Activated CD4-positive, alpha-beta T cell treated with anti-CD3 and anti-CD28 coated beads for 36 hours (primary cell): Measurements from ENCODE around the gene SURF2. TPM values are rescaled to one million over a fixed set of nuclear protein-coding genes. Genes with fewer than 3 reads are reported as not detected.
A peak's percentile ranks its signal among the peaks of the same experiment; 100 is the strongest.
"Not testable (repeated sequence)": the region's sequence is repeated elsewhere in the genome, so short reads cannot be mapped to it uniquely, and the experiment has no call there.

Experiments
- ATAC-seq: fragments of 200-7000 bp; cut with Tn5 transposase; one replicate; pipeline ENCODE4 v1.10.0; 2021; ENCODE audit warnings: mild to moderate bottlenecking, moderate library complexity
- CTCF ChIA-PET: fragments of 350-600 bp; sonication (Branson Sonifier 250); formaldehyde crosslinking; loops from one replicate; lab custom pipeline; 2021; ENCODE audit warnings: antibody characterized with exemption; lab: Charles Lee
- POLR2A ChIA-PET: fragments of 350-600 bp; sonication (Branson Sonifier 250); formaldehyde crosslinking; loops from one replicate; lab custom pipeline; 2021; ENCODE audit warnings: antibody characterized with exemption, inconsistent platforms; lab: Charles Lee
- DNase-seq: peaks from one replicate; pipeline ENCODE4 v3.0.0-alpha.2; 2020
- H3K27ac Mint-ChIP-seq: one replicate; pipeline ENCODE4 v1.8.0; 2021; ENCODE audit warnings: mixed read lengths
- H3K27me3 Mint-ChIP-seq: one replicate; pipeline ENCODE4 v1.8.0; 2021; ENCODE audit warnings: mixed read lengths
- H3K36me3 Mint-ChIP-seq: one replicate; pipeline ENCODE4 v1.8.0; 2021; ENCODE audit warnings: low read depth, mixed read lengths
- H3K4me1 Mint-ChIP-seq: one replicate; pipeline ENCODE4 v1.8.0; 2021; ENCODE audit warnings: mixed read lengths
- H3K4me3 Mint-ChIP-seq: one replicate; pipeline ENCODE4 v1.8.0; 2021; ENCODE audit warnings: mild to moderate bottlenecking, moderate library complexity, mixed read lengths
- H3K9me3 Mint-ChIP-seq: one replicate; pipeline ENCODE4 v1.8.0; 2021; ENCODE audit warnings: low read depth, mixed read lengths
- intact Hi-C, 2 experiments: fragments of 100-400 bp; cut with DNase I in 1 of 2; cut with micrococcal nuclease in 1 of 2; formaldehyde crosslinking; loops; one replicate each; pipeline versions ENCODE4 v1.14.2 to v1.15.1; 2022 to 2024; cut with DNase I, micrococcal nuclease
- total RNA-seq, 2 experiments: library from RNA; stranded (reverse); gene quantifications; one replicate each; pipeline ENCODE4 v1.2.3, GENCODE V29; 2021

Gene SURF2
- total RNA-seq, 2 experiments from 2014 or later, result 17.3 to 21.8 TPM

DNA sequence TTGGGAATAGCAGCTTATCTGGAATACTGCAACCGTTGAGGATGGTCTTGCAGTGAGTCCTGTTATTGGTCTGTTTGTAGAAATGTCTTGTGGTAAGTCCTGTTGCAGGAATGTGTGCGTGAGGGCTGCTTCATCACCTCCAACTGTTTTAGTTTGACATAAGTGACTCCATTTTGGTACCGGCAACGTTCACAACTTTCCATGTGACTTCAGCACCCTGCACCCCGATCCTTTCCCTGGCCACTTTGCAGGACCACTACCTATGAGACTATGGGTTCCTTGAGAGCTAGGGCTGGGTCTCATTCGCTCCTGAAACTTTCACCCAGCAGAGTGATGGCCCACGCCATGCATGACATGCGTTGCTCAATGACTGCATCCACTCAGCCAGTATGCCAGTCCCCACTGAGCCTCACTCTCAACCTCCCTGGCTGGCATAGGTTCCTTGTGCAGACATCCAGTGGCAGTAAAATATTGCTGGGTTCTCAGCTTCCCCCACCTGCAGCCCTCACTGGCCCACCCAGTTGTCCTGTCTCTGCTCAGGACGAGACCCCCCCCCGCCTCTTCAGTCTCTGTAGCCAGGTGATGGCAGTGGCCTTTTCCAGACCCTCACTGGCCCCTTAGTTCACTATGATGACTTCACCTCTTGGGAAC is 28.4 kb upstream of the SURF2 start:
- intact Hi-C loops, result no loop called here
- H3K9me3 Mint-ChIP-seq, result no peaks in the 10 kb centered on the region
- no peak for DNase-seq
- H3K4me1 Mint-ChIP-seq, result peaks cover 5% of the 10 kb centered on the region
- no peak for ATAC-seq
- H3K4me3 Mint-ChIP-seq, result no peak overlapping the region
- ChIA-PET POLR2A (no interaction called here), CTCF (no interaction called here)
- H3K27me3 Mint-ChIP-seq, result no peaks in the 10 kb centered on the region
- H3K36me3 Mint-ChIP-seq, result peaks cover 25% of the 10 kb centered on the region
- H3K27ac Mint-ChIP-seq, result no peak overlapping the region

DNA sequence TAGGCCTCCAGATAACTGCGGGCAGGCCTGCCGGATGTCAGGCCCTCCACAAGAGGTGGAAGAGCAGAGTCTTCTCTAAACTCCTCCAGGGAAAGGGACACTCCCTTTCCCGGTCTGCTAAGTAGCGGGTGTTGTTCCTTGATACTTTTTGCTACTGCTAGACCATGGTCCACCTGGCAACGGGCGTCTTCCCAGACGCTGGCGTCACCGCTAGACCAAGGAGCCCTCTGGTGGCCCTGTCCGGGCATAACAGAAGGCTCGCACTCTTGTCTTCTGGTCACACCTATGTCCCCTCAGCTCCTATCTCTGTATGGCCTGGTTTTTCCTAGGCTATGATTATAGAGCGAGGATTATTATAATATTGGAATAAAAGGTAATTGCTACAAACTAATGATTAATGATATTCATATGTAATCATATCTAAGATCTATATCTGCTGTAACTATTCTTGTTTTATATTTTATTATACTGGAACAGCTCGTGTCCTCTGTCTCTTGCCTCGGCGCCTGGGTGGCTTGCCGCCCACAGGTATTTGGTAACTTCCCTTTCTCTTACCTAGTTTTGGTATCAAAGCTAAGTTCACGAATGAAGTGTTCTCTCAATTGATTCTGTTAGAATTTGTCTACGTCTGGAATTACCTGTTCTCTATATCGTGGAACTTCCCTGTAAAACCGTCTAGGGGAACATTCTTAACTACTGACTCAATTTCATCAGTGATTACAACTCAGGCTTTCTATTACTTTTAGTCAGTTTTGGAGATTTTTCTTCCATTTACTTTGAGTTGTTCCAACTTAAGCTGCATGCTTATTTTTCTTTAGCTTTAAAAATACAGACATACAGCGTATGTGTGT is 26.8 kb upstream of the SURF2 start:
- not testable (repeated sequence) for ATAC-seq

DNA sequence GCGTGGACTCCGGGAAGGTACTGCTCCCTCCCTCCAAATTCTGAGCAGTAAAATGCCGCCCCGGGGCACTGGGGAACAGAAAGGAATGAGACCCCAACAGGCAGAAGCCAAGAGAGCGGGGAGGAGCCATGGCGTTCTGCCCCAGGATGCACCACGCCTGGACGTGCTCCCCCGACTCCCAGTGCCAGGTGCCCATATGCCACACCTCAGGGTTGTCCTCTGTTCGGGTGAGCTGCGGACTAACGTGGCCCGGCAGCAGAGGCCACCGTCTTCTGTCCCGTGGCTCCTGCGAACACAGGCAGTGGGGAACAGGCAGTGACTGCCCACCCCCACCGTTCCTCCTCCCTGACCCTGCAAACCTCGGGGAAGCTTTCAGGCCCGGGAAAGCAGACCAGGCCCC is 25.1 kb upstream of the SURF2 start:
- Mint-ChIP-seq H3K27ac (peak overlapping the region; percentile 20), H3K9me3 (no peaks in the 10 kb centered on the region), H3K36me3 (peaks cover 46% of the 10 kb centered on the region), H3K27me3 (no peaks in the 10 kb centered on the region), H3K4me3 (no peak overlapping the region), H3K4me1 (peaks cover 22% of the 10 kb centered on the region)
- intact Hi-C loops, result loop anchor here (5.0 to 10.0 kb wide), 2 partner anchors 39 to 146 kb away; no protein-coding TSS in a partner anchor
- no peak for ATAC-seq
- CTCF ChIA-PET, result interaction anchor here (0.5 to 2.6 kb wide), 6 partner anchors 35 to 145 kb away, joined by 3 to 18 read pairs (median 5); no protein-coding TSS in a partner anchor
- DNase-seq, result no peak
- POLR2A ChIA-PET, result no interaction called here

More for the DNA sequence above, 26.8 kb upstream of the SURF2 start:
- Mint-ChIP-seq H3K36me3 (peaks cover 38% of the 10 kb centered on the region), H3K4me1 (peaks cover 16% of the 10 kb centered on the region)
- CTCF ChIA-PET, result interaction anchor here (0.5 to 2.6 kb wide), 13 partner anchors 10 to 180 kb away, joined by 3 to 18 read pairs (median 5); partner anchors contain the start of genes MED22, RPL7A and STKLD1
- H3K27ac Mint-ChIP-seq, POLR2A ChIA-PET, H3K27me3 Mint-ChIP-seq, H3K4me3 Mint-ChIP-seq, DNase-seq, H3K9me3 Mint-ChIP-seq: not testable (repeated sequence)
- intact Hi-C loops, result loop anchor here (5.0 to 10.0 kb wide), 2 partner anchors 37 to 145 kb away; no protein-coding TSS in a partner anchor

DNA sequence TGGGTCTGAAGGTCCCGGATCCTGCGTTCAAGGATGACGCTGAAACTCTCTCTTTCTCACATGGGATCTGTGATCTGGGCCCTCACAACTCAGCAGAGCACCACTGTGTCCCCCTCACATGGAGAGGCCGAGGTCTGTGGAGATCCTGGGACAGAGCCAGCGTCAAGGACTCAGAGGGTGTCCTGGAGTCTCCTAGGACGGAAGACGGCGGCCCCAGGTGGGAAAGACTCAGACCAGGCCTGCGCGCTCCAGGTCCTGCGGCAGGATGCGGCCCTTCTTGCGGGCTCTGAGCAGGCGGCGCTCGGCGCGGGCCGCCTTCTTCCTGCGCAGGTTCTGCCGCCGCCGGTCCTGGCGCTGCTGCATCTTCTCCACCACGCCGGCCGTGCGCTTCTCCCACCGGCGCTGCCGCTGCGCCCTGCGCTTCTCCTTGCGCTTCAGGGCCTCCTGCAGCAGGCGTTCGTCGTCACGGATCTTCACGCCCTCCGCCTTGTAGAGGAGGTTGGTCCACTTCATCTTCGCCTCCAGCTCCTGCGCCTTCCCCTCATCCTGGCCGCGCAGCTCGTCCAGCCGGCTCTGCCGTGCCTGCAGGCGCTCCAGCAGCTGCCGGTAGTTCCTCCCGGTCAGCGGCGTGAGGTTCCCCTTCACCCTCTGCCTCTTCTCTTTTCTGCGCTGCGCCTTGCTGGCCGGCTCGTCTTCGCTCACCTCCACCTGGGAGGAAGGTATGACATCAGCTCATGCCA is 24.5 kb upstream of the SURF2 start:
- H3K27me3 Mint-ChIP-seq, result no peaks in the 10 kb centered on the region
- peak overlapping the region; percentile 20 for H3K4me3 Mint-ChIP-seq
- no peak for DNase-seq
- CTCF ChIA-PET, result interaction anchor here (0.5 to 2.6 kb wide), 3 partner anchors 76 to 146 kb away, joined by 3 to 18 read pairs (median 5); no protein-coding TSS in a partner anchor
- intact Hi-C loops, result loop anchor here (5.0 to 10.0 kb wide), 2 partner anchors 40 to 147 kb away; no protein-coding TSS in a partner anchor
- H3K36me3 Mint-ChIP-seq, result peaks cover 46% of the 10 kb centered on the region
- ATAC-seq, result no peak
- peaks cover 26% of the 10 kb centered on the region for H3K4me1 Mint-ChIP-seq
- no peaks in the 10 kb centered on the region for H3K9me3 Mint-ChIP-seq
- H3K27ac Mint-ChIP-seq, result no peak overlapping the region
- POLR2A ChIA-PET, result no interaction called here

DNA sequence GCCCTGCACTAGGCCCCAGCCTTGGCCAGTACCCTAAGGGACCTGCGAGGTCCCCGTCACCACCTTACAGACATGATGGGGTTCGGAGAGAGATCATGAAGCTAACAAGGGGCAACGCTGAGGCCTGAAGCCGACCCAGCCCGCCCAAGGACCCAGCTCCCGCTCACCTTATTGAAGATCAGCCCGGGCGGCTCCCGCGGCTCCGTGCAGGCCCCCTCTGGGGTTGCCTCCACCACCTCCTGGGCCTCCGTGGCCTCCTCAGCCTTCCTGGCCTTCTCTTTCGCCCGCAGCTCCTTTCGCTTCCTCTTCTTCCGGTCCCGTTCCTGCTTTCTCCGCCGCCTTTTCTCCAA is 24.0 kb upstream of the SURF2 start:
- ATAC-seq (no peak), DNase-seq (no peak)
- no peaks in the 10 kb centered on the region for H3K9me3 Mint-ChIP-seq
- intact Hi-C loops, result loop anchor here (5.0 to 10.0 kb wide), 2 partner anchors 40 to 148 kb away; no protein-coding TSS in a partner anchor
- peaks cover 46% of the 10 kb centered on the region for H3K36me3 Mint-ChIP-seq
- H3K27ac Mint-ChIP-seq, result no peak overlapping the region
- H3K4me1 Mint-ChIP-seq, result peaks cover 26% of the 10 kb centered on the region
- peak overlapping the region; percentile 20 for H3K4me3 Mint-ChIP-seq
- POLR2A ChIA-PET, result interaction anchor here (0.5 kb wide), 1 partner anchor 417 kb away, joined by 4 read pairs; no protein-coding TSS in a partner anchor
- CTCF ChIA-PET, result interaction anchor here (0.9 kb wide), 1 partner anchor 93 kb away, joined by 5 read pairs; no protein-coding TSS in a partner anchor
- H3K27me3 Mint-ChIP-seq, result no peaks in the 10 kb centered on the region

DNA sequence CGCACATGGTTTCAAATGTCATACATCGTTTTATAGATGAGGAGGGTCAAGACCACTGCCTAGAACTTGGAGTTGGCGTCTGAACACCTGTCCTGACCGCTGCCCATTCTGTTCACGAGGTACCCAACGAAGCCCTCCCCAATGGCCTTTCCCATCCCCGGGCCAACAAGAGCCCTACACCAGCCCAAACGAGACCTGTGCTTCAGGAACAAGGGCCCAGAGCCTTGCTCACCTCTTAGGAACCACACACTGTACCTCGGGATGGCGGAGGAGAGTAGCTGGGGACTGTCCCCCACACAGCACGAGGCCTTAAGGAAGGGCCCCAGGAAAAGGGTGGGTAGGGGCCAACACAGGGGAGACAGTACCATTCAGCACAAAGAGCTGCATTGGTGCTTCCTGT is 23.3 kb upstream of the SURF2 start:
- intact Hi-C loops, result loop anchor here (5.0 to 10.0 kb wide), 2 partner anchors 41 to 148 kb away; no protein-coding TSS in a partner anchor
- Mint-ChIP-seq H3K9me3 (no peaks in the 10 kb centered on the region), H3K27me3 (no peaks in the 10 kb centered on the region), H3K4me3 (no peak overlapping the region), H3K27ac (no peak overlapping the region), H3K4me1 (peaks cover 28% of the 10 kb centered on the region), H3K36me3 (peaks cover 46% of the 10 kb centered on the region)
- ATAC-seq (no peak), DNase-seq (no peak)
- ChIA-PET CTCF (interaction anchor here (1.1 kb wide), 1 partner anchor 147 kb away, joined by 4 read pairs; no protein-coding TSS in a partner anchor), POLR2A (interaction anchor here (0.5 kb wide), 1 partner anchor 416 kb away, joined by 4 read pairs; no protein-coding TSS in a partner anchor)

DNA sequence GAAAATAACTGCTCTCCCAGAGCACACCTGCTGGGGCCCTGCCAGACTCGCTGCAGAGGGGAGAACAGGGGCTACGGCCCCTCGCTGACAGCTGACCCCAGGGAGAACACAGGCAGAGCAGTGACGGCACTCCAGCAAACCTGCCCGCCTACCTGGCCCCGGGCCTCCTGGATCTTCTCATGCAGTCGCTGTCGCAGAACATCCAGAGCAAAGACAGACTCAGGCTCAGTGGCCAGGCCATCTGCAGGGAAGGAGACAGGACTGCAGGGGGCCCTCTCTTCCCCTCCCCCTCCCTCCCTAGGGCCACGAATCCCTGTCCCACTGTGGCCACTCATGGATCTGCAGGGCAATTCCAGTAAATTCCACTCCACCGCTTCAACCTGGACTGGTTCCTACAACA is 22.8 kb upstream of the SURF2 start:
- ChIA-PET POLR2A (interaction anchor here (1.2 kb wide), 1 partner anchor 14 kb away, joined by 3 read pairs; the partner anchor contains the start of genes MED22 and RPL7A), CTCF (interaction anchor here (0.5 to 1.1 kb wide), 2 partner anchors 27 to 147 kb away, joined by 3 to 4 read pairs; no protein-coding TSS in a partner anchor)
- peaks cover 28% of the 10 kb centered on the region for H3K4me1 Mint-ChIP-seq
- no peak for ATAC-seq
- H3K4me3 Mint-ChIP-seq, result peak overlapping the region; percentile 86
- H3K36me3 Mint-ChIP-seq, result peaks cover 46% of the 10 kb centered on the region
- DNase-seq, result no peak
- H3K9me3 Mint-ChIP-seq, result no peaks in the 10 kb centered on the region
- H3K27ac Mint-ChIP-seq, result peak overlapping the region; percentile 48
- intact Hi-C loops, result loop anchor here (5.0 to 10.0 kb wide), 2 partner anchors 41 to 149 kb away; no protein-coding TSS in a partner anchor
- no peaks in the 10 kb centered on the region for H3K27me3 Mint-ChIP-seq

DNA sequence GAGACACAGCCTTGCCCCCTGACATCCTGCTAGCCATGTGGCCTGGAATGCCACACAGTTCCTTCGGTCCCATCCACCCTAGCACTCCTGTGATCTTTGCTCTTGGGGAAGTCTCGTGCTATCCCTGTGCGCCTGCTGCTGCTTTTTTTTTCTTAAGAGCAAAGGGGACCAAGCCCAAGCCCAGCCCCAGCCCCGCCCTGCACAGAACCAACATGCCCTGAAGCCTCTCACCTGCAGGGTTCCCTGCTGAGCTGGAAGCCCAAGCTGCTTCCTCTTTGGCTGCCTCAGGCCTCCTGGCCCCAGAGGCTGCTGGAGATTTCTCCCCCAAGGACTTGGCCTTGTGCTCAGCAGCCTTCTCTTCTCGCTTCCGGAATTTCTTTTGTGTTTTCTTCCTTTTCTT is 22.2 kb upstream of the SURF2 start:
- Mint-ChIP-seq H3K27me3 (no peaks in the 10 kb centered on the region), H3K9me3 (no peaks in the 10 kb centered on the region), H3K4me3 (peak overlapping the region; percentile 86), H3K36me3 (peaks cover 46% of the 10 kb centered on the region), H3K27ac (peak overlapping the region; percentile 89), H3K4me1 (peaks cover 28% of the 10 kb centered on the region)
- intact Hi-C loops, result loop anchor here (2.0 to 10.0 kb wide), 3 partner anchors 42 to 149 kb away; no protein-coding TSS in a partner anchor
- DNase-seq (no peak), ATAC-seq (no peak)
- ChIA-PET CTCF (interaction anchor here (0.5 to 1.2 kb wide), 3 partner anchors 28 to 153 kb away, joined by 3 read pairs; no protein-coding TSS in a partner anchor), POLR2A (interaction anchor here (1.2 kb wide), 1 partner anchor 14 kb away, joined by 3 read pairs; the partner anchor contains the start of genes MED22 and RPL7A)

DNA sequence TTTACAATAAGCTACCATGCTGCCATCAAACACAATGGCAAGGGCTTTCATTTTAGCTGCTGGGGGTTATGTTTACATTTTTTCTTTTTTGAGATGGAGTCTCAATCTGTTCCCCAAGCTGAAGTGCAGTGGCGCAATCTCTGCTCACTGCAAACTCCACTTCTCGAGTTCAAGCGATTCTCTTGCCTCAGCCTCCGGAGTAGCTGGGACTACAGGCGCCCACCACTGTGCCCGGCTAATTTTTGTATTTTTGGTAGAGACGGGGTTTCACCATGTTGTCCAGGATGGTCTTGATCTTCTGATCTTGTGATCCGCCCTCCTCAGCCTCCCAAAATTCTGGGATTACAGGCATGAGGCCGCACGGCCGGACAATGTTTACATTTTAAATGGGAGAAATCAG is 21.5 kb upstream of the SURF2 start:
- DNase-seq, H3K9me3 Mint-ChIP-seq, ATAC-seq, H3K27me3 Mint-ChIP-seq: not testable (repeated sequence)
- Mint-ChIP-seq H3K27ac (peak overlapping the region; percentile 89), H3K4me3 (peak overlapping the region; percentile 86), H3K36me3 (peaks cover 51% of the 10 kb centered on the region), H3K4me1 (peaks cover 28% of the 10 kb centered on the region)
- ChIA-PET CTCF (interaction anchor here (0.6 to 1.2 kb wide), 3 partner anchors 36 to 152 kb away, joined by 3 to 4 read pairs (median 3); no protein-coding TSS in a partner anchor), POLR2A (interaction anchor here (1.1 kb wide), 1 partner anchor 13 kb away, joined by 3 read pairs; the partner anchor contains the start of genes MED22 and RPL7A)
- intact Hi-C loops, result loop anchor here (2.0 to 10.0 kb wide), 4 partner anchors 43 to 458 kb away; partner anchors contain the start of genes AK8 (in 1 of the 2) and SPACA9 (in 1 of the 2)
